Myocyte (in vitro differentiated cells): ENCODE results near the gene HOXB5. TPM values are rescaled to one million over a fixed set of nuclear protein-coding genes. Genes with fewer than 3 reads are reported as not detected.

Experiments
- DNase-seq: peaks from one replicate; pipeline ENCODE4 v3.0.0-alpha.2; 2012; ENCODE audit warnings: low read depth
- total RNA-seq: library from RNA; depleted of rRNA; stranded (reverse); fragments of >200 nt; gene quantifications from 2 replicates; pipeline ENCODE4 v1.2.3, GENCODE V29; 2014

Gene HOXB5
- total RNA-seq, 1 donor from 2014 or later = 0.80 TPM

GRCh38 chr17:48630009-48630924 is 36.7 kb upstream of the HOXB5 start:
- DNase-seq = no peak

- no peak for DNase-seq
These were observed 35.8 kb upstream of the HOXB5 start for GRCh38 chr17:48629411-48629759.

DNA sequence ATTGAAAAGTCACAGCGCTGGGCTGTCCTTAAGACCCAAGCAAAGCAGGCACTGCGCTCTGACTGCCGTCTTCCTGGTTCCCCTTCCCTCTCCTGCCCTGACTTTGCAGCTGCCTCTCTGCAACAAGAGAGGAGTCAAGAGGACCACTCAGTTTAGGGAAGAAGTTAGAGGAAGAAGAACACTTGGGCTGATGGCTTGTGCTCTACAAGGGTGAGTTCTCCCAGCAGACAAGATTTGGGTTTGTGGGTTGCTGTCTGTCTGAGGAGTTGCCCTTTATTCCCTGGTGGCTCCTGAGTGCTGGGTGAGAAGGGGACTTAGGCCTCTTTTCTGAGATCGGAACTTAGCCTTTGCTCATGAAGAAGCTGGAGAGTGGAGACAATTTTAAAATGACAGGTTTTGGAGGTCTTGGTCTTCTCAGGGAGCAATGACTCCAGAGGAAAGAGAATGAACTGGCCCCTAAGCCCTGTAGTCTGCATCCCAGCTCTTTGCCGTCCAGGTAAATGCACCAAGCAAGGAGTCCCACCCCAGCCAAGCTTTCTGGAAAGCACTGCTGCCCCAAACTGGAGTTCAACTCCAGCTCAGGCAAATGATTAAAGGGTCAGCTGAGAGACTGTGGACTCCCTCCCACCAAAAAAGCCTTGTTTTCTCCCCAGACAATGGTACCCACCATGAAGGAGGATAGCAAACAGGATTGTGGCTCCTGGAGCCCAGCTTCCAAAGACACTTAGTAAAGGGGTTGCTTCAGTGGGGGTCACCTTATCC is 35.3 kb upstream of the HOXB5 start:
- no peak for DNase-seq

DNA sequence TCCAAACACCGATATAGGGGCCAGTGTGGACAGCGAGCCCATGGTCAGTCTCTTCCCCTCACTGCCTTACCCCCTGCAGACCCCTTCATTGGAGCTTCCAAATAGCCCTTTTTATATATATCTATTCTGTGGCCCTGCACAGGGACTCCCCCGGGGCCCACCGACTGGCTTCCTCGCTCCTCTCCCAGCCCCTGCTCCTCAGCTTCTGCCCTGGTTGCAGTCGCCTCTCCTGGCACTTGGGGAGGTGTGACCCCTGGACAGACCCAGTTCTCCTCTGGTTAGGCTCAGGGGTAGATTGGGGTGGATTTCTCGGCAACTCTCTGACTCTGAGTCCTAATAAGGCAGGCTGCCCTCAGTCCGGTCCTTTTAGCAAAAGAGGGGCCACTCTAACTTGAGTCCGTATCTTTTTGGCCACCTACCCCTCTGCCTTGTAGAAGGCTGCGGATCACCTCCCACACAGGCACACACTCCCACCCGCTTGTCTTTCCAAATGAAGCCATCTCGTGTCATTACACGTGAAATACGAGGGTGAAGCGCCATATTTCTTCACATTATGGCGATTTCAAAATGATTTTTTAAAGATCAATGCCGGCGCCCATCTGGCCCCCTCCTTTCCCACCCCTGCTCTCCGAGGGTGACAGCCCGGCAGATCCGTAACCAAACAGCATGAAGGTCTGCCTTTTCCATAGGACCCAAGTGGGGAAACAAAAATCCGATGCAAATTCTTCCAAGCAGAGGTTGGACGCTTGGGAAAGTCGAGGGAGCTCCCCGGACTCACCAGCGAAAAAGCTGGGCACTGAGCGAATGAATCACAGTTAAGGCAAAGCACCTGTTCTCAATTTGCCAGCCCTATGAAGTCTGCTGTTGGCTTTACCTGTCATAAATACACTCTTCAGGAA is 34.3 kb upstream of the HOXB5 start:
- no peak for DNase-seq

DNA sequence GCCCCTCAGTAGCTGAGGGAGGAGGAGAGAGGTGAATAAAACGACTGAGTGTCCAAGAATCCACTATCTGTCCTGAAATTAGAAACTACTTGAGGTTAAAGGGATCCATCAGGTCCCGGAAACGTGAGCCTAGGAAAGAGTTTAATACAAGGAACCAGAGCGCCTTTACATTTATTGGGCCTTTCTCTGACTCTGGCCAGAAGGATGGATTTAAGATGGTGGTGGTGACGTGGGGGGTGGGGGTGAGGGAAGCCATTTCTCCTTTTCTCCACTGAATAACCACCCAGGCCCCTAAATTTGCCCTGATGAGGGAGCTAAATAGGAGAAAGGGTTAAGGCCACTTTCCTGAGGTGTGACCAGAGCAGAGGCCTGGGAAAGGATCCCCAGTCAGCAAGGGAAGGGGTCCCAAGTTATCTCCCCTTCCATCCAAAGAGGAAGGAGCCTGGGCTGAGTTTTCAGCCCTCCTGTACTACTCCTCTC is 33.6 kb upstream of the HOXB5 start:
- DNase-seq = no peak

DNA sequence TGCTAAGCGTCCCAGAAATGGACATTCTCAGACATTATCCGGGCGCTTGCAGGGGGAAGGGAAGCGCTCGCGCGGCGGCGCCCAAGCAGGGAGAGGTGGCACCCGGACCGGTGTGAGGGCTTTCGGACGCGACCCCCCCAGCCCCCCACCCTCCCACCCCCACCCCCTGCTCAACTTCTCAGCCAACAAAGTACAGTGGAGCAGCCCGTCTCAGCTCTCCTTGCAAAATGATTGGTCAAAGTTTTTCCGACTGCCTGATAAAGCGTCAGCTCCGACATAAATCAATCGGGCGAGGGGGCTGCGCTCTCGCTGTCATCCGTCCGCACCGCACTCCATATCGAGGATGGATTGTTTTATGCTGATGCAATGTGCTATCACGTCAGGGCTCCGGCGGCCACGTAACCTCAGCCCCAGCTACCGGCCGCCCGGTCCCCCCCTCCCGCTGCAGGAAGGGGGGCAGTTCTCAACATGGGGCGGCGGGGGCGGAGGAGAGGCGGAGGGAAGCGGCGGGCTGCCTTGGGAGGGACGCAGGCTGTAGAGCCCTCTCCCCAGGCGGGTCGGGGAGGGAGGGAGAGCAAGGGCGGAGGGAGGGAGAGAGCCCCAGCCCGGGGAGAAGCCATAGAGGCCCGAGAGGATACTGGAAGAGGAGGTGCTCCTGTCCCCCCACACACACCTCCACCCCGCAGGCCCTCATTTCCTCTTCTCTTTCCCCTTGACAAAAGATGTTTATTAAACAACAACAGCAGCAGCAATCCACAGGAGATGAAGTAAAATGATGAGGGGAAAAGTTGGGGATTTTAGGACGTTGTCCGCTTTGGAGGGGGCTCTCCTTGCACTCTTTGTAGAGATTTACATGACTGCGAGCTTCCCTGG is 32.9 kb upstream of the HOXB5 start, which contains the start of gene HOXB9:
TSS of gene HOXB9 (minus strand) at position 114 of the 873 bp plus-strand sequence. CDS start at position 25, 89 bp downstream.
- DNase-seq = peak; percentile 67

DNA sequence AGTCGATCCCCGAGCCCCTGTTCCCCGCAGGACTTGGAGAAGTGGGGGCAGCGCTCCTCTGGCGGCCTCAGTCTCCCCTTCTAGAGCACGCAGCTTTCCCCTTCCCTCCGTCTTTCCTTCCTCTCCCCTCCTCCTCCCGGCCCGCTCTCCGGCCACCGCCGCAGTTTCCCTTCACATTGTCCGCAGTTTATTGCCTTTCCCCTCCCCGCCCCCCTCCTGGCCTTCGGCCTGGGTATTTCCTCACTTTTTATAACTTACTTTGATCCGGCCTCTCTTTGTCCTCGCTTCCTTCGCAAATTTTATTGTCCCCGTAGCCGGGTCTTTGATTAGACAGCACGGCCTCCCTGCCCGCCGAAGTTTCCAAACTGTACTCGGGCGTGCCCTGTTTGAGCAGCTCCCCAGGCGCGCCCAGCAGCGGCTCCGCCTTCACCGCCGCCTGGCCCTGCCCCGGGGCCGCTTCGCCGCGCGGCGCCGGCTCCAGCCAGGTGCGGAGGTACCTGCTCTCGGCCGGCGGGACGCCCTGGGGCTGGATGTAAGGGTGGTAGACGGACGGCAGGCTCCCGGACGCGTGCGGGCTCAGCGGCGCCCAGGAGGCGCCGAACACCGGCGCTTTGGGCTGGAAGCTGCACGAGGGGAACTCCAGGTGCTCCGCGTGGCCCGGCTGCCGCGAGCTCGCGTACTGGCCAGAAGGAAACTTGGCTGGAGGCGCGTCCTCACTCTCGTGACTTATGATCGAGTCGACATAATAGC is 32.1 kb upstream of the HOXB5 start:
- peak; percentile 50 for DNase-seq

- DNase-seq = peak; percentile 43
These were observed 31.2 kb upstream of the HOXB5 start for GRCh38 chr17:48624544-48625494.

- no peak for DNase-seq
These were observed 30.5 kb upstream of the HOXB5 start for GRCh38 chr17:48624118-48624517.

- no peak for DNase-seq
These were observed 30.0 kb upstream of the HOXB5 start for GRCh38 chr17:48623583-48623982.

DNA sequence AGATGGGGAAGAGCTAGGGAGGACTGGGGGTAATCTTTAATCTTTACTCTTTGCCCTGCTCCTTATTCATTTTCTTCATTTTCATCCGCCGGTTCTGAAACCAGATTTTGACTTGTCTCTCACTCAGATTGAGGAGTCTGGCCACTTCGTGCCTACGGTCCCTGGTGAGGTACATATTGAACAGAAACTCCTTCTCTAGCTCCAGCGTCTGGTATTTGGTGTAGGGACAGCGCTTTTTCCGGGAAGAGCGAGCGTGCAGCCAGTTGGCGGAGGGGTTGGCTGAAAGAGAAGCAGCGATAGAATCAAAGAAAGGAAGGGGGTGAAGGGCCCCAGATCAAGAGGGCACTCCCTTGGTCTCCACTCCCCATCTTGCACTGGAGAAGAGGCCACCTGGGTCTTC is 29.3 kb upstream of the HOXB5 start:
- DNase-seq = no peak

DNA sequence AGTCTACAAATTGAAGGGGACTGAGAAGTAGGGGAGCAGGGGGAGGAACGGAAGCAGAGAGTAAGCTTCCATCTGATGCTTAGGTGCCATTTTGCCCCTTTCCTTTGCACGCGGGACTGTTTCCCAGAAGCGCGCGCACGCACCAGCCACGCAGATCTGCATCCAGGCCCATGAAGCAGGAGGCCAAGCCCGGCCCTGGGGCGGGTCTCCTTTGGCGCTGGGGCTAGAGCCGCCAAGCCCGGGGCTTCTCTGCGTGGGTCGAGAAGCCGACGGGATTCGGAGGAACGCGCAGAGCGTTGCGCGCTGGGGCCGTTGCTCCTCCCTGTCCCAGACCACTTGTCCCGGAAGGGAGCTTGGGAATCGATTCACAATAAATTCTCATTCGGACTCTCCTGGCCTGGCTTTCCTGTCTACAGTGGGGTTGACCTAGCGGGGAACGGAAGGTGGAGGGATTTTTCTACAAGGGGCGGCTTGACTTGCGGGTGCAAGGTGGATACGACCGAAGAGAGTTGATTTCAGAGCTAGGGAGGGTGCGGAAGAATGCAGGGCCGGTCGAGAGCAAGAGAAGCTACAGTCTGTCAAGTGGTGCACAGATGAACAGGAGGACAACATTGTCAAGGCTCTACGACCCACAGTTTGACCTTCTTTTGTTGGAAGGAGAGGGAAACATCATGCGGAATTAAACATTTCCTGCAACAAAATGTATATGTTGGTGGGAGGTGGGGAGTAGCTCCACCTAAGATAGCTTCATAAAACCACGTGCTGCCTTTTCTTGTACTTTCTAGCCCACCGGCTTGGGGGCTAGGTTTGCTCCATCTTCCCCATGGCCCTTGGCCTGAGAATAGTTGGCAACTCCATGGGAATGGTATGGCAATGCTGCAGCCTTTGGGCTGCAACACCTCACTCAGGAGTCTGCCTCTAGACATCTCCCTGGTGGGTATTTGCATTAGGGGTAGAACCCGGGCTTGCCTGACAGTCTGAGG is 28.1 kb upstream of the HOXB5 start:
- no peak for DNase-seq

DNA sequence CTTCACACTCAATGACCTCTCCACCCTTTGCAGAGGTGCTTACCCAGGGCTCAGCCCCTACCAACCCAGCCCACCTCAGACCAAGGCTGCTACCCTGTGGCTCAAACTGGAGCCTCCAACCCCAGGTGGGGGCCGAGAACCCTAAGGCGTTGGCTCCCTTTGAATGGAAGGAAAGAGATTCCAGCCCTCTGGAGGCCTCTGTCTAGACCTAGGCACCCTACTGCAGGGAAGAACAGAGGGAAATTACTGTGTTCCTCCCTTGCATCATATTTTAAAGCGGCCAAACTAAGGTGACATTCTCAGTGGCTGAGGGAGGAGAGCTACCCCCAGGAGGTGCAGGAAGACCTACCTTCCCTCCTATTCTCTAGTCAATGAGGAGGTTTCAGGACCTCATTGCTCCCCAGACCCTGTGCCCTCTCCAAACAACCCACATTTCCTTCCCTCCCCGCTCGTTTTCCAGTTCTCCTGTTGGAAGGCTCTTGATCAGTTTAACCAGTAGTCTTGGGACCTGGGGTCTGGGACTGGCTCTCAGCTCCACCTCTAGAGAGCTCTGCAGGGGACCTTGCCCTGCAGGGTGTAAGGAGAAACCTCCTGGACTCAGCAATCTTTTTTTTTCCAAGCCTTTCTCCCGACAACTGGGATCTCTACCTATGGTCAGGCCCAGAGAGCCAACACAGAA is 27.0 kb upstream of the HOXB5 start:
- no peak for DNase-seq

GRCh38 chr17:48619826-48620449 is 26.4 kb upstream of the HOXB5 start:
- DNase-seq = no peak

DNA sequence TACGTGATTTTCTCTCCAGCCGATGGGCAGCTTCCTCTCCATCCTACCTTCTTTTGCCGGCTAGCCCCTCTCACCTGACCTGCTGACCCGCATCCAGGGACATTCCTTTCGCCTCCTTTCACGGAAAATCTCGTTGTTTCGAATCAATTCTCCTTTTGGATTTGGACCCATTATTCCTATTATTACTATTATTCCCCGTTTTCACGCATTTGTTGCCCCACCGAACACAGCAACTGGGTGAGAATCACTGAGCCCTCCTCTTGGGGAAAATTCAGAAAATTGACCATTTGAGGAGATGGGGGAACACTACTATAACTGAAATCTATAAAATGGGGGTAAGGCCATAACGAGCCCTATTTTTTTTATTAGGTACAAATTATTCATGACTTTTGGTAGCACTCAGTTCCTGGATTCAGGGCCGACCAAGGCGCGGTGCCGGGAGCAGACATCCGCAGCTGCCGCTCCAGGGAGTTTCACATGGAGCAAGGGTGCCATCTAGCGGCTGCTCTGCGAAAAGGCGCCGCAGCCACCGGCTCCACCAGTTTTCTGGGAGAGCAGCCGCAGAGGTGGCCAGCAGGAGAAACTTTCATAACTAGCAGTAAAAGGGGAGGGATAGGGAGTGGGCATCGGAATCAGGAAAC is 24.8 kb upstream of the HOXB5 start:
- DNase-seq = peak; percentile 88
